Memory B cell (primary cell): Measurements from ENCODE around the gene GDF7.

ENCODE experiments used
- ATAC-seq: fragments of 150-1000 bp; cut with Tn5 transposase; 2 replicates; pipeline ENCODE4 v1.10.0; 2021; ENCODE audit warnings: low read depth, mild to moderate bottlenecking, moderate library complexity
- DNase-seq, 2 donors: peaks; one replicate each; pipeline ENCODE4 v3.0.0; 2022; ENCODE audit warnings: low spot score in 2 of 2
- H3K27ac Mint-ChIP-seq: one replicate; pipeline ENCODE4 v1.8.0; 2022; ENCODE audit warnings: mild to moderate bottlenecking, moderate library complexity, mixed read lengths
- H3K27me3 Mint-ChIP-seq: one replicate; pipeline ENCODE4 v1.8.0; 2022; ENCODE audit warnings: mixed read lengths
- H3K36me3 Mint-ChIP-seq: one replicate; pipeline ENCODE4 v1.8.0; 2022; ENCODE audit warnings: mild to moderate bottlenecking, mixed read lengths
- H3K4me1 Mint-ChIP-seq: one replicate; pipeline ENCODE4 v1.8.0; 2022; ENCODE audit warnings: mixed read lengths
- H3K4me3 Mint-ChIP-seq: one replicate; pipeline ENCODE4 v1.8.0; 2022; ENCODE audit warnings: mild to moderate bottlenecking, moderate library complexity, mixed read lengths
- H3K9me3 Mint-ChIP-seq: one replicate; pipeline ENCODE4 v1.8.0; 2022; ENCODE audit warnings: mixed read lengths

Gene GDF7

DNA sequence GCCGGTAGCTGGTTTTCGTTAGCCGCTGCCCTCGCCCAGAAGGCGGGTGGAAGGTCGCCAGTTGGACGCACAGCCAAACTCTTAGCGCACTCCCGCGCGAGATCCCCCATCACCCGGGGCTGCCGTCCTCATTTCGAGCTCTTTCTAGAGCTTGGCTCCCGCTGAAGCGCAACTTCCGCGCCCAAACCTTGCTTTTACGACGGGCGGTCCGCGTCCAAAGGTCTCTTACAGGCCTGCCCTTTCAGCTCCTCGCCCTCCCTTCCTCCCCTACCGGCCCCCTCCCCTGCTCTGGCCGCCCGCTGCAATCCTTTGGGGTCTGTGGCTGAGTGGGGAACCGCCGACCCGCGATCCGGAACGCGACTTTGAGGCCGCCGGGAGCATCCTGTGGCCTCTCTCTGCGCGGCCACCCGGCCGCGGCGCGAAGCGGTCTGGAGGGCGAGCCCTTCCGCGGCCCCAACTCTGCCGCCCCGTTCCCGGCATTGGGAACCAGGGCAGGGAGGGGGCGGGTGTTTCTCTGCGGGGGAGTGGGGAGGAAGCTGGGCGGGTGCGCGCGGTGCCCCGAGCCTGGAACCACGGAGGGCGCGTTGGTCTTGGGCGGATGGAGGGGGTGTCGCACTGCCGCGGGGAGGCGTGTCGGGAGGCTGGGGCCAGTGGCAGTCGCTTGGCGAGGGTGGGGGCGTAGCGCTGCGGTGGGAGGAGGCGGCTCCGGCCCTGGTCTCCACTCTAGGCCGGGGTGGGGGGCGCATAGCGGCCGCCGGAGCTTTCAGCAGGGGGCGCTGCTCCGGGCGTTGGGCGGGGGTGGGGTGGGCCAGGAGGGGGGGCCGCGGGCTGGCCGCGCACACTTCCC, at the start of gene GDF7:
Gene GDF7 (plus strand): TSS at position 841 of the 847 bp plus-strand sequence. CDS start 96 bp downstream, outside the sequence.
- Mint-ChIP-seq H3K4me1 (peaks cover 49% of the 10 kb centered on the region), H3K9me3 (no peaks in the 10 kb centered on the region), H3K27ac (peak within 1 kb of the TSS; percentile 96), H3K36me3 (peaks cover 3% of the 10 kb centered on the region), H3K27me3 (peaks cover 2% of the 10 kb centered on the region), H3K4me3 (peak within 1 kb of the TSS; percentile 96)
- DNase-seq (peak; percentile 66 to 79), ATAC-seq (peak; percentile 78)

GRCh38 chr2:20617892-20618467, 49.0 kb upstream of the GDF7 start:
- no peak for ATAC-seq
- Mint-ChIP-seq H3K27ac (no peak overlapping the region), H3K27me3 (no peaks in the 10 kb centered on the region), H3K36me3 (peaks cover 17% of the 10 kb centered on the region), H3K4me1 (peaks cover 4% of the 10 kb centered on the region), H3K4me3 (no peak overlapping the region), H3K9me3 (no peaks in the 10 kb centered on the region)
- DNase-seq = no peak

GRCh38 chr2:20618468-20618885, 48.5 kb upstream of the GDF7 start:
- DNase-seq = no peak
- no peaks in the 10 kb centered on the region for H3K9me3 Mint-ChIP-seq
- H3K4me3 Mint-ChIP-seq = no peak overlapping the region
- H3K27ac Mint-ChIP-seq = no peak overlapping the region
- no peak for ATAC-seq
- no peaks in the 10 kb centered on the region for H3K27me3 Mint-ChIP-seq
- peaks cover 19% of the 10 kb centered on the region for H3K36me3 Mint-ChIP-seq
- peaks cover 4% of the 10 kb centered on the region for H3K4me1 Mint-ChIP-seq

GRCh38 chr2:20618886-20619521, 47.9 kb upstream of the GDF7 start:
- Mint-ChIP-seq H3K4me3 (no peak overlapping the region), H3K4me1 (peaks cover 3% of the 10 kb centered on the region), H3K9me3 (no peaks in the 10 kb centered on the region), H3K27me3 (no peaks in the 10 kb centered on the region), H3K36me3 (peaks cover 20% of the 10 kb centered on the region), H3K27ac (no peak overlapping the region)
- ATAC-seq (no peak), DNase-seq (no peak)

DNA sequence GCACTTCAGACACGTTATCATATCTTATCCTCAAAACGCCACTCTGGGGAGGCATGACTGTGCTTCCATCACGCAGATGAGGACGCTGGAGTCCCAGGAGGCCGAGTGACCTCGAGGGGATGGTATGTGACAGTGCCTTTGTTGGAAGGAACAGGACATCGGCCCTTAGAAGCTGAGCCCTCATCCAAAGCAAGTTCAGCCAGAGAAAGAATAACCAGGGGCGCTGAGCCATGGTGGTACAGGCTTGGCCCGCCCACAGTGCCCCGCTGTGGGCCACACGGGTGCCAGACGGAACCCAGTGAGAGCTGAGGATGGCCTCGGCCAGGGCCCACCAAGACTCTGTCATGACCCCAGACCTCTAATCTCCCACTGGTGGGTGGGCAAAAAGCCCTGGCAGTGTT, 47.3 kb upstream of the GDF7 start:
- no peak overlapping the region for H3K27ac Mint-ChIP-seq
- peaks cover 23% of the 10 kb centered on the region for H3K36me3 Mint-ChIP-seq
- ATAC-seq (no peak), DNase-seq (no peak)
- H3K4me3 Mint-ChIP-seq = no peak overlapping the region
- H3K9me3 Mint-ChIP-seq = no peaks in the 10 kb centered on the region
- H3K27me3 Mint-ChIP-seq = no peaks in the 10 kb centered on the region
- H3K4me1 Mint-ChIP-seq = no peaks in the 10 kb centered on the region

DNA sequence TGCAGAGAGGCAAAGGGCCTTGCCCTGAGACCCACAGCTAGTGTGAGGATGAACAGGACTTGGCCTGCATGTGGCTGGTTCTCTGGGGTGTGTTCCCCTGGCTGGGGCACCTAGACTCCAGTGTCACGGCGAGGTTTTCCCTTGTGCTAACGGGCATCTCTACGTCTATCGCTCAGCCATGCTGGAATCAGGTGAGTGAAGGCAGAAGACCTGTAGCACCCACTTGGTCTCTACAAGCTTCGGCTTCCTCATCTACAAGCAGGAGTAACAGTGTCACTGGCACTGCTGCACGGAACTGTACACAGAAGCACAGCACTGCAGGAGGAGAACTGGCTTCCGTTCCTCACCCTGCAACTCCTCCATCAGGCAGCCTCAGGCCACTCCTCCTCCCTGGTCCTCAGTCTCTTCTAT, 46.7 kb upstream of the GDF7 start:
- no peaks in the 10 kb centered on the region for H3K27me3 Mint-ChIP-seq
- no peak overlapping the region for H3K27ac Mint-ChIP-seq
- DNase-seq = no peak
- peaks cover 24% of the 10 kb centered on the region for H3K36me3 Mint-ChIP-seq
- no peak for ATAC-seq
- H3K9me3 Mint-ChIP-seq = no peaks in the 10 kb centered on the region
- H3K4me1 Mint-ChIP-seq = no peaks in the 10 kb centered on the region
- H3K4me3 Mint-ChIP-seq = no peak overlapping the region

- Mint-ChIP-seq H3K9me3 (no peaks in the 10 kb centered on the region), H3K4me3 (no peak overlapping the region), H3K36me3 (peaks cover 24% of the 10 kb centered on the region), H3K4me1 (no peaks in the 10 kb centered on the region), H3K27ac (no peak overlapping the region), H3K27me3 (no peaks in the 10 kb centered on the region)
- no peak for ATAC-seq
- no peak for DNase-seq
Measured at GRCh38 chr2:20620696-20621365, 46.1 kb upstream of the GDF7 start.

DNA sequence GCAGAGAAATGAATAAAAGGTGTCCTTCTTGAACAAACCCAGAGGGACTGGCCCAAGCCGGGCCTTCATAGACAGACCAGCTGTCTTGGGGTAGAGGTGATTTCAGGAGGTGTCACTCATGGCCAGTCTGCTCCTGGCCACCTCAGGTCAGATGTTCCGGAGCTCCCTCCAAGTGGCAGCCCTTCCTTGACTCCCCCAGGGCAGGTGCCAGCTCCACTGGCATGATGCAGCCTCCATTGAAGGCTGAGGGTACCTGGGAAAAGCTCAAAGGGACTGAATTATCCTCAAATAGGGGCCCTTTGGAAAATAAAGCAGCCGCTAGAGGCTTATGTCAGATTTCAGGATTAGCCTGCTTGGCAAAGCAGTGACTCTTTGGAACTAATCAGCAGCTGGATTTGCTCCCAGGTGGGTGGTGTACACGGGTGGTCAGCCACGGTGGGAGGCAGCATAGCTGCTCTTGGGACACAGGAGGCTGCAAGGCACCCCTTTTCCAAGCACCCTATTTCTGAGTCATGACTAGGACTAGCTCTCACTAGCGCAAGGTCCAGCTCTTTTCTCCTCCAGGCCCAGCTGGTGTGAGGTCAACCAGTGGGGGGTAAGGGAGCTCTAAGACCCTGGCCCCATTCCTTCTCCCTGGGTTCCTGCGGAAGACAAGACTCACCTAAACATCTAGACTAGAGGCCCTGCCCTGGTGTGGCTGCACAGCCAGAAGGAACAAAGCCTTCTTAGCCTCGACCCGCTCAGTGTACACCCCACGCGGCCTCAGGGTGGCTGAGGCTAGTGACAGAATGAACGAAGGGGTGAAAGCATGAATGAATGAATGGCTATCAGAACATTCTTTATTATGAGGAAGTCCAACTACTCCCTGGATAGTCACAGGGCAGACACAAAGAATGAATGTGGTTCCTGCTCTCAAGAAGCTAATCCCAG, 45.3 kb upstream of the GDF7 start:
- no peak overlapping the region for H3K4me3 Mint-ChIP-seq
- H3K9me3 Mint-ChIP-seq = no peaks in the 10 kb centered on the region
- peaks cover 24% of the 10 kb centered on the region for H3K36me3 Mint-ChIP-seq
- H3K27ac Mint-ChIP-seq = no peak overlapping the region
- ATAC-seq (no peak), DNase-seq (no peak)
- no peaks in the 10 kb centered on the region for H3K27me3 Mint-ChIP-seq
- no peaks in the 10 kb centered on the region for H3K4me1 Mint-ChIP-seq

DNA sequence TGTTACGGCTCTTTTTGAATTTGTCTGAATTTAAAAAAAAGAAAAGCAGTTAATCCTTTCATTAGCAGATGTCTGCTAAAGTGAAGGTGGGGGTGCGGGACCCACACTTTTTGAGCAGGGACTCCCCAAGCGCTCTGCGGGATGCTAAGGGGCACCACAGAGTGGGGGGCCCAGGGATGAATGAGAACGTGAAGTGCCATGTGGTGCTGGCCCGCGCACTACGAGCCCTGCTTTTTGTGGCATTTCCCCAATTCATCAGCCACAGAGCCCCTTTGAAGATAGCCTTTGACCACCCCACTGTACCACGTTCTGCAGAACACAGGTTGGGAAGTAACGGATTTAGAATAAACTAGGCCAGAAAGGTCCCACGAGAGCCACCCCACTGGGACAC, 44.7 kb upstream of the GDF7 start:
- Mint-ChIP-seq H3K27ac (no peak overlapping the region), H3K9me3 (no peaks in the 10 kb centered on the region), H3K36me3 (peaks cover 23% of the 10 kb centered on the region), H3K4me1 (no peaks in the 10 kb centered on the region), H3K4me3 (no peak overlapping the region), H3K27me3 (no peaks in the 10 kb centered on the region)
- ATAC-seq (no peak), DNase-seq (no peak)

GRCh38 chr2:20622731-20623130, 44.2 kb upstream of the GDF7 start:
- Mint-ChIP-seq H3K27ac (no peak overlapping the region), H3K27me3 (no peaks in the 10 kb centered on the region), H3K4me3 (no peak overlapping the region), H3K36me3 (peaks cover 23% of the 10 kb centered on the region), H3K4me1 (no peaks in the 10 kb centered on the region), H3K9me3 (no peaks in the 10 kb centered on the region)
- DNase-seq = no peak
- no peak for ATAC-seq

DNA sequence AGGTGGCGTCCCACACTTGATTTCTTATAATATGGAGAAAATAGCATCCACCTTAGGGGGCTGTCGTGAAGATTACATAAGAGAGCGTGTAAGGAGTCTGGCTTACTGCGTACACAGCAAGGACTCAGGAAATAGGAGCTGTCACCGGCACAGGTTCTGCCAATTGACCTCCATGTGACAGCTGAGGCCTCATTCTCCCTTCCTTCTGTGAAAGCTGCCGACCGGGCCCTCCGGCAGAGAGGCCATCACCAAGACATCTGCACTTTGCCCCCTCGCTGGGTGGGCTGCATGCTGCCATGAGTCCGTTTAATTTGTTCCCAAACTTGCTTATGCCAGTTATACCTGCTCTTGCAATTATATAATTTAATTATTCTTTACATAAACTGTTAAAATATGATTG, 43.7 kb upstream of the GDF7 start:
- no peak for ATAC-seq
- no peak overlapping the region for H3K4me3 Mint-ChIP-seq
- H3K4me1 Mint-ChIP-seq = no peaks in the 10 kb centered on the region
- no peak for DNase-seq
- no peaks in the 10 kb centered on the region for H3K27me3 Mint-ChIP-seq
- H3K36me3 Mint-ChIP-seq = peaks cover 25% of the 10 kb centered on the region
- H3K9me3 Mint-ChIP-seq = no peaks in the 10 kb centered on the region
- H3K27ac Mint-ChIP-seq = no peak overlapping the region

DNA sequence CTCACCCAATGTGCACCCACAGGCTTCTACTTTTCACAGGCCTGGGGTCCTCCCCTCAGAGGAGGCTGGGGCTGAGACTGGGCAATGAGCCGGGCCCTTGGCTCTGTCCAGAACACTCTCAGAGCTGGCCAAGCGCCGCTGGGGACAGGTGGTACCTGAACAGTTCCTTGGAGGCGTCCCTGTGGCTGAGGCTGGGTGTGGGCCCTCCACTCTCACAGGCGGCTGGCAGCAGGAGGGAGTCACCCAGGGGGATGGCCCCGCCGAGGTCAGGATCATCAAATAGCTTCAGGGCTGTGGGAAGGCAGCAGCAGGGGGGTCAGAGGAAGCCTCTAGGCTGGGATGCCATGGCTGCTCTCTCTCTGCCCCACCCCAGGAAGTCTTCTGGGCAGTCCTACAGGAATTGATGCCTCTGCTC, 43.2 kb upstream of the GDF7 start:
- H3K27me3 Mint-ChIP-seq = no peaks in the 10 kb centered on the region
- H3K36me3 Mint-ChIP-seq = peaks cover 28% of the 10 kb centered on the region

DNA sequence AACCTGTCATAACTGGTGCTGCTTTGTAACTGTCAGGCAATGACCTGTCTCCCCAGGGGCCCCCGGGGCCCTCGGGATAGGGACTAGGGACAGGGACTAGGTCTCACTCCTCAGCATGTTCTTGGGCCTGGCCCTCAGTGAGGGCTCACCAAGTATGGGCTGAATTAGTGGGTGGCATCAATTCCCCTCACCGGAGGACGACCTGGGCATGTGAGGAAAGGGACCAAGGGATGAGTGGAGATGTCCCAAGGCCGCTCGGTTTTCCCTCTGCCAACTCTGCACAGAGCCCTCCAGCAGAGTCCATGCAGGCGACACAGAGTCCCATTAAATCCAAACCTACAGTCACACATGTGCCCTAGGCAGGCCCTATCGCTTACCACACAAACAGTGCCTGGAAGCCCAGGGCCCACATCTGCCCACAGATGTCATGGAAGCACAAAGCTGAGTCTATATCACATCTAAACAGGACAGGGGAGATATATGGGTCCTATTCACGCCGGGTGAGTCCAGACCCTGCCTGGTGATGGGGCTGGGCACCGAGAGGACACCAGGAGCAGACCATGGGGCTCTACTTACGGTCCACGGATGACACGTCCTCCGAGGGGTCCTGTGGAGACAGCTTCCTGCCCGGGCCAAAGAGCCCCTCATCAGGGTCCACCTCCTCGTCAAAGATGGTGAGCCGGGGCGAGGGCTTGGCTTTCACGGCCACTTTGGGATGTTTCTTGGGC, 42.6 kb upstream of the GDF7 start:
- DNase-seq (no peak), ATAC-seq (no peak)
- Mint-ChIP-seq H3K36me3 (peaks cover 29% of the 10 kb centered on the region), H3K27ac (no peak overlapping the region), H3K4me3 (no peak overlapping the region), H3K27me3 (no peaks in the 10 kb centered on the region), H3K9me3 (no peaks in the 10 kb centered on the region), H3K4me1 (no peaks in the 10 kb centered on the region)

More for the DNA sequence above, 43.2 kb upstream of the GDF7 start:
- no peak for ATAC-seq
- DNase-seq = no peak
- Mint-ChIP-seq H3K9me3 (no peaks in the 10 kb centered on the region), H3K27ac (no peak overlapping the region), H3K4me1 (no peaks in the 10 kb centered on the region), H3K4me3 (no peak overlapping the region)
